Panc1 (cell line): ENCODE results near the gene TFPI2. TPM values are rescaled to one million over a fixed set of nuclear protein-coding genes. Genes with fewer than 3 reads are reported as not detected.
A peak's percentile ranks its signal among the peaks of the same experiment; 100 is the strongest.

ENCODE experiments used
- ATAC-seq: fragments of 200-7000 bp; cut with Tn5 transposase; 2 replicates; pipeline ENCODE4 v1.9.1; 2020; ENCODE audit warnings: mild to moderate bottlenecking, moderate library complexity
- BruUV-seq: library from RNA; stranded (reverse); fragments of 400-500 nt; replicated peaks from 2 replicates; lab custom pipeline; 2021; lab: Mats Ljungman, UMichigan
- CTCF ChIA-PET: fragments of 300-600 bp; sonication (Branson Sonifier 250); formaldehyde crosslinking; loops from one replicate; lab custom pipeline; 2022; ENCODE audit warnings: antibody characterized with exemption; lab: Charles Lee
- POLR2A ChIA-PET: fragments of 300-600 bp; sonication (Branson Sonifier 250); formaldehyde crosslinking; loops from one replicate; lab custom pipeline; 2022; ENCODE audit warnings: antibody characterized with exemption; lab: Charles Lee
- DNase-seq: peaks from one replicate; pipeline ENCODE4 v3.0.0-alpha.2; 2010; ENCODE audit warnings: low read depth, low spot score
- H3K27ac ChIP-seq: 2 replicates; pipeline ENCODE4 v1.5.1; 2011; ENCODE audit warnings: mild to moderate bottlenecking, low read length, inconsistent platforms
- H3K27me3 ChIP-seq: fragments of 200-500 bp; sonication (Bioruptor generic); 2 replicates; pipeline ENCODE4 v1.6.0; 2014; ENCODE audit warnings: low read length, inconsistent platforms; ENCODE audit not compliant: control insufficient read depth, insufficient read depth
- H3K36me3 ChIP-seq: fragments of 200-500 bp; sonication (Bioruptor generic); 2 replicates; pipeline ENCODE4 v1.5.1; 2014; ENCODE audit warnings: inconsistent platforms, mild to moderate bottlenecking, low read length, moderate library complexity; ENCODE audit not compliant: control insufficient read depth, insufficient read depth
- H3K4me1 ChIP-seq: 2 replicates; pipeline ENCODE4 v1.5.1; 2011; ENCODE audit warnings: inconsistent platforms, mild to moderate bottlenecking, low read length, moderate library complexity; ENCODE audit not compliant: control insufficient read depth, insufficient read depth
- H3K4me3 ChIP-seq, 2 experiments: 2 replicates each; pipeline ENCODE4 v1.5.1; 2011 to 2012; ENCODE audit warnings: low read depth in 2 of 2, low read length in 2 of 2, mild to moderate bottlenecking in 2 of 2, inconsistent platforms in 1 of 2, moderate library complexity in 1 of 2
- H3K9me3 ChIP-seq: fragments of 200-500 bp; sonication (Bioruptor generic); 2 replicates; pipeline ENCODE4 v1.5.1; 2014; ENCODE audit warnings: low read depth, mild to moderate bottlenecking, inconsistent platforms, low read length, moderate library complexity; ENCODE audit not compliant: control insufficient read depth, insufficient read depth
- POLR2AphosphoS5 ChIP-seq: IDR thresholded peaks from 2 replicates; pipeline ENCODE4 v1.6.1; 2012; ENCODE audit warnings: mild to moderate bottlenecking, low read depth, low read length, moderate library complexity
- SIN3A ChIP-seq: IDR thresholded peaks from 2 replicates; pipeline ENCODE4 v1.6.1; 2012; ENCODE audit warnings: low read depth, mild to moderate bottlenecking, low read length, moderate library complexity, borderline replicate concordance; ENCODE audit not compliant: insufficient read depth
- TCF7L2 ChIP-seq: IDR thresholded peaks from 2 replicates; pipeline ENCODE4 v1.6.1; 2011; ENCODE audit warnings: mild to moderate bottlenecking, low read depth, low read length, inconsistent platforms
- in situ Hi-C: cut with HindIII; loops from 2 replicates; pipeline ENCODE4 v1.10.0; 2016; ENCODE audit warnings: low sequenced_read_pairs, low pct_unique_long_range_greater_than_20kb
- intact Hi-C: fragments of 100-400 bp; cut with micrococcal nuclease; formaldehyde crosslinking; loops from one replicate; pipeline ENCODE4 v1.10.0; 2022; ENCODE audit not compliant: unreplicated experiment
- total RNA-seq: library from RNA; stranded (reverse); gene quantifications from one replicate; pipeline ENCODE4 v1.2.1, GENCODE V29; 2021; ENCODE audit not compliant: unreplicated experiment
- TF ChIP-seq, protein P1 (sequence below): fragments of 450-650 bp; IDR thresholded peaks from 2 replicates; pipeline ENCODE4 v1.5.1; 2017; ENCODE audit warnings: mild to moderate bottlenecking
- TF ChIP-seq, protein P2 (sequence below), 2 experiments: IDR thresholded peaks; 2 replicates each; pipeline ENCODE4 v1.6.1; 2011 to 2012; ENCODE audit warnings: low read depth in 2 of 2, control low read depth in 1 of 2, low read length in 1 of 2, mild to moderate bottlenecking in 1 of 2, moderate library complexity in 1 of 2; ENCODE audit not compliant: insufficient read depth in 1 of 2

TFPI2 gene
- total RNA-seq, 1 experiment from 2014 or later = 2.9 TPM

DNA sequence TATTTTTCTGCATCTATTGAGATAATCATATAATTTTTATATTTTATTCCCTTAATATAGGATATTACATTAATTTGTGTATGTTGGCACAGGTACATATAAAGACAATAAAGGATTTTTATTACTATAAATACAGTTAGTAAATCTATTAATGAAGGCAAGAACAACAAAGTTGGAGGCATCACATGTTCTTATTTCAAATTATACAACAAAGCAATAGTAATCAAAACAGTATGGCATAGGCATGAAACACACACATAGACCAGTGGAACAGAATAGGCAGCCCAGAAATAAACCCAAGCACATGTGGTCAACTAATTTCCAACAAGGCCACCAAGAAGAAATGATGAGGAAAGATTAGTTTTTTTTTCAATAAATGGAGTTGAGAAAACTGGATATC, 11.2 kb downstream of the TFPI2 start:
- ATAC-seq (no peak), DNase-seq (no peak)
- intact Hi-C loops = no loop called here
- Histone ChIP-seq H3K4me3 (no peak overlapping the region), H3K27ac (no peak overlapping the region), H3K4me1 (no peaks in the 10 kb centered on the region), H3K36me3 (no peaks in the 10 kb centered on the region), H3K9me3 (no peaks in the 10 kb centered on the region), H3K27me3 (no peaks in the 10 kb centered on the region)
- POLR2A ChIA-PET = no interaction called here
- TF ChIP-seq TCF7L2 = no peak
- in situ Hi-C loops = no loop called here
- CTCF ChIA-PET = no interaction called here
- BruUV-seq = no TSS peak

DNA sequence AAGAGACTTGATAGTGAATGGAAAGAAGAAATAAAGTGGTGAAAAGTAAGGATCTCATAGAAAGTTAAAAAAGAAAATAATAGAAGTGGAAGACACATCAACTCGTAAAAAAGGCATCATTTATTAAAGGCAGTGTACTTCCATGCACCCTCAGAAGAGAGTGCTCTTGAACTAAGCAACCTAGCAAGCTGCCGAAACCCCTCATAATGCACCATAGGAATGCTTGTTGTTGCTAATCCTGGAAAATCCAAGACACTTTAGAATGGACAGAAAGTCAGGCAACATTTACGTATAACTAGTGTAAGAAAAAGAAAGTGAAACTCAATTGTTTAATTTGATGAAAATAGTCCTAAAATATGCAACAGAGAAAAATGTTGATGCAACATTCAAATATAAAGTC, 12.8 kb downstream of the TFPI2 start:
- no peak for ATAC-seq
- in situ Hi-C loops = no loop called here
- no peaks in the 10 kb centered on the region for H3K36me3 ChIP-seq
- H3K4me3 ChIP-seq = no peak overlapping the region
- DNase-seq = no peak
- ChIA-PET POLR2A (no interaction called here), CTCF (no interaction called here)
- H3K9me3 ChIP-seq = no peaks in the 10 kb centered on the region
- TF ChIP-seq, protein P1, sequence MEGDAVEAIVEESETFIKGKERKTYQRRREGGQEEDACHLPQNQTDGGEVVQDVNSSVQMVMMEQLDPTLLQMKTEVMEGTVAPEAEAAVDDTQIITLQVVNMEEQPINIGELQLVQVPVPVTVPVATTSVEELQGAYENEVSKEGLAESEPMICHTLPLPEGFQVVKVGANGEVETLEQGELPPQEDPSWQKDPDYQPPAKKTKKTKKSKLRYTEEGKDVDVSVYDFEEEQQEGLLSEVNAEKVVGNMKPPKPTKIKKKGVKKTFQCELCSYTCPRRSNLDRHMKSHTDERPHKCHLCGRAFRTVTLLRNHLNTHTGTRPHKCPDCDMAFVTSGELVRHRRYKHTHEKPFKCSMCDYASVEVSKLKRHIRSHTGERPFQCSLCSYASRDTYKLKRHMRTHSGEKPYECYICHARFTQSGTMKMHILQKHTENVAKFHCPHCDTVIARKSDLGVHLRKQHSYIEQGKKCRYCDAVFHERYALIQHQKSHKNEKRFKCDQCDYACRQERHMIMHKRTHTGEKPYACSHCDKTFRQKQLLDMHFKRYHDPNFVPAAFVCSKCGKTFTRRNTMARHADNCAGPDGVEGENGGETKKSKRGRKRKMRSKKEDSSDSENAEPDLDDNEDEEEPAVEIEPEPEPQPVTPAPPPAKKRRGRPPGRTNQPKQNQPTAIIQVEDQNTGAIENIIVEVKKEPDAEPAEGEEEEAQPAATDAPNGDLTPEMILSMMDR = peak; percentile 11; the same call in 1 of the 2 replicates
- no peak for TF ChIP-seq POLR2AphosphoS5
- no peaks in the 10 kb centered on the region for H3K27me3 ChIP-seq
- intact Hi-C loops = no loop called here
- H3K27ac ChIP-seq = no peak overlapping the region
- no TSS peak for BruUV-seq
- H3K4me1 ChIP-seq = no peaks in the 10 kb centered on the region

DNA sequence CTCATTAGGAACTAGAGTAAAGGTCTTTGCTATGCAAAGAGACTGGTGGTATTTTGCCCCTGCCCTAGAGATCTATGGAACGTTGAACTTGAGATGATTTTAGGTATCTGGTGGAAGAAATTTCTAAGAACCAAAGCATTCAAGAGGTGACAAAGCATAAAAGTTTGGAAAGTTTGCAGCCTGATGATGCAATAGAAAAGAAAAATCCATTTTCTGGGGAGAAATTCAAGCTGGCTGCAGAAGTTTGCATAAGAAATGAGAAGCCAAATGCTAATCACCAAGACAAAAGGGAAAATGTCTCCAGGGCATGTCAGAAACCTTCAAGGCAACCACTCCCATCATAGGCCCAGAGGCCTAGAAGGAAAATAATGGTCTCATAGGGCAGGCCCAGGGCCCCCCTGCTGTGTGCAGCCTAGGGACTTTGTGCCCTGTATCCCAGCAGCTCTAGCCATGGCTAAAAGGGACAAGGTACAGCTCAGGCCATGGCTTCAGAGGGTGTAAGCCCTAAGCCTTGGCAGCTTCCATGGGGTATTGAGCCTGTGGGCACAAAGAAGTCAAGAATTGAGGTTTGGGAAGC, 16.5 kb downstream of the TFPI2 start:
- CTCF ChIA-PET = no interaction called here
- no TSS peak for BruUV-seq
- no peaks in the 10 kb centered on the region for H3K4me1 ChIP-seq
- H3K9me3 ChIP-seq = no peaks in the 10 kb centered on the region
- TF ChIP-seq, protein P1 = no peak
- TF ChIP-seq, protein P2, sequence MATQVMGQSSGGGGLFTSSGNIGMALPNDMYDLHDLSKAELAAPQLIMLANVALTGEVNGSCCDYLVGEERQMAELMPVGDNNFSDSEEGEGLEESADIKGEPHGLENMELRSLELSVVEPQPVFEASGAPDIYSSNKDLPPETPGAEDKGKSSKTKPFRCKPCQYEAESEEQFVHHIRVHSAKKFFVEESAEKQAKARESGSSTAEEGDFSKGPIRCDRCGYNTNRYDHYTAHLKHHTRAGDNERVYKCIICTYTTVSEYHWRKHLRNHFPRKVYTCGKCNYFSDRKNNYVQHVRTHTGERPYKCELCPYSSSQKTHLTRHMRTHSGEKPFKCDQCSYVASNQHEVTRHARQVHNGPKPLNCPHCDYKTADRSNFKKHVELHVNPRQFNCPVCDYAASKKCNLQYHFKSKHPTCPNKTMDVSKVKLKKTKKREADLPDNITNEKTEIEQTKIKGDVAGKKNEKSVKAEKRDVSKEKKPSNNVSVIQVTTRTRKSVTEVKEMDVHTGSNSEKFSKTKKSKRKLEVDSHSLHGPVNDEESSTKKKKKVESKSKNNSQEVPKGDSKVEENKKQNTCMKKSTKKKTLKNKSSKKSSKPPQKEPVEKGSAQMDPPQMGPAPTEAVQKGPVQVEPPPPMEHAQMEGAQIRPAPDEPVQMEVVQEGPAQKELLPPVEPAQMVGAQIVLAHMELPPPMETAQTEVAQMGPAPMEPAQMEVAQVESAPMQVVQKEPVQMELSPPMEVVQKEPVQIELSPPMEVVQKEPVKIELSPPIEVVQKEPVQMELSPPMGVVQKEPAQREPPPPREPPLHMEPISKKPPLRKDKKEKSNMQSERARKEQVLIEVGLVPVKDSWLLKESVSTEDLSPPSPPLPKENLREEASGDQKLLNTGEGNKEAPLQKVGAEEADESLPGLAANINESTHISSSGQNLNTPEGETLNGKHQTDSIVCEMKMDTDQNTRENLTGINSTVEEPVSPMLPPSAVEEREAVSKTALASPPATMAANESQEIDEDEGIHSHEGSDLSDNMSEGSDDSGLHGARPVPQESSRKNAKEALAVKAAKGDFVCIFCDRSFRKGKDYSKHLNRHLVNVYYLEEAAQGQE (IDR thresholded peaks at IDR 0.05; ENCODE audit: insufficient read depth in 1 of 2, low read depth in 2 of 2, low read length in 1 of 2) = no peak
- TF ChIP-seq SIN3A (no peak), POLR2AphosphoS5 (no peak), TCF7L2 (no peak)
- POLR2A ChIA-PET = no interaction called here
- intact Hi-C loops = no loop called here
- H3K4me3 ChIP-seq = no peak overlapping the region
- DNase-seq (no peak), ATAC-seq (no peak)
- in situ Hi-C loops = no loop called here
- no peaks in the 10 kb centered on the region for H3K27me3 ChIP-seq
- no peaks in the 10 kb centered on the region for H3K36me3 ChIP-seq
- no peak overlapping the region for H3K27ac ChIP-seq
